A549 (cell line): ENCODE data around the gene ACAT2. TPM values are rescaled to one million over a fixed set of nuclear protein-coding genes. Genes with fewer than 3 reads are reported as not detected.

Experiments
- ATAC-seq, 2 experiments: fragments of 200-7000 bp in 1 of 2; fragments of >200 bp in 1 of 2; cut with Nextera tagmentation in 1 of 2; cut with Tn5 transposase in 1 of 2; 3 replicates each; pipeline versions ENCODE4 v1.8.0 to v1.9.1; 2018 to 2020; ENCODE audit warnings: mild to moderate bottlenecking in 1 of 2, moderate library complexity in 1 of 2
- CTCF ChIA-PET: fragments of 300-600 bp; sonication (Branson Sonifier 250); formaldehyde crosslinking; extraction: SDS; loops from one replicate; lab custom pipeline; 2021; ENCODE audit warnings: antibody characterized with exemption, inconsistent platforms; lab: Yijun Ruan, JAX
- POLR2A ChIA-PET: fragments of 350-600 bp; formaldehyde crosslinking; extraction: SDS; loops from one replicate; lab custom pipeline; 2021; ENCODE audit warnings: antibody characterized with exemption, inconsistent platforms; lab: Yijun Ruan, JAX
- DNase-seq, 2 experiments: peaks; one replicate each; pipeline versions ENCODE4 v3.0.0 to v3.0.0-alpha.2; 2011 to 2016; ENCODE audit warnings: low read depth in 1 of 2, low spot score in 1 of 2
- FAIRE-seq: peaks from 2 replicates; lab custom pipeline; 2011; peaks lifted over from hg19 to GRCh38; lab: Jason Lieb, UNC
- H3K27ac ChIP-seq, 2 experiments: fragments of >200 bp; sonication (Bioruptor Twin); formaldehyde crosslinking; 3 replicates each; pipeline ENCODE4 v1.5.1; 2016 to 2017
- H3K4me1 ChIP-seq: fragments of >200 bp; sonication (Bioruptor Twin); formaldehyde crosslinking; 3 replicates; pipeline ENCODE4 v1.6.1; 2016
- H3K4me2 ChIP-seq: fragments of >200 bp; sonication (Bioruptor Twin); formaldehyde crosslinking; 3 replicates; pipeline ENCODE4 v1.6.1; 2016
- H3K4me3 ChIP-seq: fragments of >200 bp; sonication (Bioruptor Twin); formaldehyde crosslinking; 3 replicates; pipeline ENCODE4 v1.5.1; 2016
- H3K9me3 ChIP-seq: fragments of >200 bp; sonication (Bioruptor Twin); formaldehyde crosslinking; 3 replicates; pipeline ENCODE4 v1.6.1; 2016
- ATOH8 ChIP-seq: fragments of 250-450 bp; sonication (Bioruptor Pico); IDR thresholded peaks from 2 replicates; pipeline ENCODE4 v1.5.0; 2020; ENCODE audit warnings: low read depth, mild to moderate bottlenecking, moderate library complexity
- CBX8 ChIP-seq: fragments of 200-600 bp; sonication (generic); IDR thresholded peaks from 2 replicates; pipeline ENCODE4 v1.6.1; 2016
- CEBPB ChIP-seq, 2 experiments: fragments of >200 bp in 1 of 2; sonication (Bioruptor Twin) in 1 of 2; formaldehyde crosslinking in 1 of 2; IDR thresholded peaks; 2 replicates each; pipeline ENCODE4 v1.6.1; 2012 to 2016
- CHD4 ChIP-seq: fragments of 200-600 bp; sonication (generic); IDR thresholded peaks from 2 replicates; pipeline ENCODE4 v1.6.1; 2016; ENCODE audit warnings: antibody characterized with exemption, mild to moderate bottlenecking, borderline replicate concordance
- CTCF ChIP-seq: fragments of >200 bp; sonication (Bioruptor Twin); formaldehyde crosslinking; IDR thresholded peaks from 3 replicates; pipeline ENCODE4 v1.5.1; 2016
- EHF ChIP-seq: fragments of 250-450 bp; sonication (Bioruptor Pico); IDR thresholded peaks from 2 replicates; pipeline ENCODE4 v1.5.0; 2020; ENCODE audit warnings: mild to moderate bottlenecking
- EHMT2 ChIP-seq: fragments of 200-600 bp; sonication (generic); IDR thresholded peaks from 2 replicates; pipeline ENCODE4 v1.6.1; 2016; ENCODE audit warnings: antibody characterized with exemption, low read depth, mild to moderate bottlenecking, moderate library complexity
- ESRRA ChIP-seq: fragments of 150-350 bp; IDR thresholded peaks from 2 replicates; pipeline ENCODE4 v1.6.1; 2014; ENCODE audit warnings: mild to moderate bottlenecking, low read length, borderline replicate concordance
- FOSB ChIP-seq: fragments of 250-450 bp; sonication (Bioruptor Pico); IDR thresholded peaks from 2 replicates; pipeline ENCODE4 v1.5.0; 2020; ENCODE audit warnings: mild to moderate bottlenecking, moderate library complexity
- FOSL2 ChIP-seq, 2 experiments: fragments of 450-650 bp in 1 of 2; fragments of >200 bp in 1 of 2; sonication (Bioruptor Twin) in 1 of 2; formaldehyde crosslinking; IDR thresholded peaks; 2 replicates each; pipeline versions ENCODE4 v1.5.0 to v1.6.1; 2016 to 2020; ENCODE audit warnings: mild to moderate bottlenecking in 1 of 2, moderate library complexity in 1 of 2
- HES2 ChIP-seq: fragments of >200 bp; sonication (Bioruptor Twin); formaldehyde crosslinking; IDR thresholded peaks from 2 replicates; pipeline ENCODE4 v1.6.1; 2016
- HOXA7 ChIP-seq: fragments of 250-450 bp; sonication (Bioruptor Pico); IDR thresholded peaks from 2 replicates; pipeline ENCODE4 v1.5.0; 2020; ENCODE audit warnings: mild to moderate bottlenecking, moderate library complexity
- HOXB13 ChIP-seq: fragments of 250-450 bp; sonication (Bioruptor Pico); IDR thresholded peaks from 2 replicates; pipeline ENCODE4 v1.5.0; 2020; ENCODE audit warnings: low read depth, mild to moderate bottlenecking, moderate library complexity
- HOXB5 ChIP-seq: fragments of 250-450 bp; sonication (Bioruptor Pico); IDR thresholded peaks from 2 replicates; pipeline ENCODE4 v1.5.0; 2020; ENCODE audit warnings: mild to moderate bottlenecking, moderate library complexity
- JUN ChIP-seq, 2 experiments: fragments of >200 bp; sonication (Bioruptor Twin); formaldehyde crosslinking; IDR thresholded peaks; 2 replicates in 1 of 2; 3 replicates in 1 of 2; pipeline ENCODE4 v1.6.1; 2016 to 2017
- KDM1A ChIP-seq: fragments of 200-600 bp; sonication (generic); IDR thresholded peaks from 2 replicates; pipeline ENCODE4 v1.6.1; 2016; ENCODE audit warnings: low read depth, mild to moderate bottlenecking
- MYC ChIP-seq: IDR thresholded peaks from 2 replicates; pipeline ENCODE4 v1.6.1; 2012; ENCODE audit warnings: mild to moderate bottlenecking, inconsistent platforms, low read length, improper control_type of control experiment, borderline replicate concordance
- NR3C1 ChIP-seq: fragments of >200 bp; sonication (Bioruptor Twin); formaldehyde crosslinking; IDR thresholded peaks from 3 replicates; pipeline ENCODE4 v1.6.1; 2017
- PHF8 ChIP-seq: fragments of 200-600 bp; sonication (generic); IDR thresholded peaks from 2 replicates; pipeline ENCODE4 v1.6.1; 2016; ENCODE audit warnings: low read depth, mild to moderate bottlenecking, antibody characterized with exemption, moderate library complexity, borderline replicate concordance
- POLR2AphosphoS2 ChIP-seq: conservative IDR thresholded peaks from 2 replicates; pipeline ENCODE4 v1.6.1; 2012; ENCODE audit warnings: low read length, improper control_type of control experiment, inconsistent platforms
- RAD21 ChIP-seq, 2 experiments: fragments of >200 bp in 1 of 2; sonication (Bioruptor Twin) in 1 of 2; formaldehyde crosslinking in 1 of 2; IDR thresholded peaks in 1 of 2; conservative IDR thresholded peaks in 1 of 2; 2 replicates in 1 of 2; 3 replicates in 1 of 2; pipeline ENCODE4 v1.6.1; 2012 to 2018; ENCODE audit warnings: inconsistent platforms in 1 of 2
- RNF2 ChIP-seq: fragments of 200-600 bp; sonication (generic); IDR thresholded peaks from 2 replicates; pipeline ENCODE4 v1.6.1; 2016; ENCODE audit warnings: low read depth, mild to moderate bottlenecking, antibody characterized with exemption, moderate library complexity, borderline replicate concordance
- SMC3 ChIP-seq: fragments of >200 bp; sonication (Bioruptor Twin); formaldehyde crosslinking; IDR thresholded peaks from 3 replicates; pipeline ENCODE4 v1.6.1; 2018; ENCODE audit warnings: inconsistent platforms
- SREBF2 ChIP-seq: fragments of 450-650 bp; IDR thresholded peaks from 2 replicates; pipeline ENCODE4 v1.6.1; 2014; ENCODE audit warnings: mild to moderate bottlenecking, moderate library complexity
- USF2 ChIP-seq: fragments of 450-650 bp; IDR thresholded peaks from 2 replicates; pipeline ENCODE4 v1.6.1; 2014; ENCODE audit warnings: antibody characterized with exemption
- ZC3H11A ChIP-seq: fragments of 450-650 bp; IDR thresholded peaks from 2 replicates; pipeline ENCODE4 v1.6.1; 2014; ENCODE audit warnings: antibody characterized with exemption, mild to moderate bottlenecking
- WGBS: methylation state at CpG from one replicate; pipeline ENCODE4 v1.1.6; 2017; ENCODE audit errors: missing lambda C conversion rate; 5-methylcytosine and 5-hydroxymethylcytosine counted together
- polyA plus RNA-seq, 4 experiments: library from polyadenylated mRNA; depleted of rRNA in 3 of 4; stranded (reverse); fragments of >200 nt; fragmentation: RNase III in 1 of 4; extraction: RNeasy Plus Mini Kit Qiagen cat#74134 plus additional on column Dnase treatment in 1 of 4; gene quantifications; 2 replicates in 3 of 4; 3 replicates in 1 of 4; pipeline ENCODE4 v1.2.3, GENCODE V29; 2011 to 2017

Gene ACAT2
- polyA plus RNA-seq, 2 of the 4 experiments (the other 2 are of a cell fraction): 44.7 to 45.5 TPM

- 76% methylated on average over 7 of the region's 9 CpGs for WGBS
- no peak overlapping the region for H3K4me3 ChIP-seq
- no peaks in the 10 kb centered on the region for H3K4me1 ChIP-seq
- FAIRE-seq (no peak), ATAC-seq (no peak), DNase-seq (no peak)
- no peaks in the 10 kb centered on the region for H3K9me3 ChIP-seq
- no peak for TF ChIP-seq SREBF2
- TF ChIP-seq ATOH8 (CRISPR knock-in tag): no peak
- no peak for TF ChIP-seq ESRRA
- TF ChIP-seq RNF2: no peak
- no peak for TF ChIP-seq EHMT2
- no peak for TF ChIP-seq FOSL2 (IDR thresholded peaks at IDR 0.05)
- no peak for TF ChIP-seq FOSL2 (CRISPR knock-in tag; IDR thresholded peaks at IDR 0.05)
- TF ChIP-seq EHF: no peak
- TF ChIP-seq JUN (IDR thresholded peaks at IDR 0.05): no peak
- no peak for TF ChIP-seq HES2
- no peak for TF ChIP-seq CHD4
- no peak for TF ChIP-seq SMC3
- TF ChIP-seq CEBPB (IDR thresholded peaks at IDR 0.05): no peak
- TF ChIP-seq ZC3H11A: no peak
- no peak for TF ChIP-seq POLR2AphosphoS2
- TF ChIP-seq KDM1A: no peak
- no peak for TF ChIP-seq MYC
- no peak for TF ChIP-seq CBX8
- TF ChIP-seq HOXB13 (CRISPR knock-in tag): no peak
- TF ChIP-seq CTCF: no peak
- no peak overlapping the region for H3K27ac ChIP-seq
- H3K4me2 ChIP-seq: no peak overlapping the region
- ChIA-PET CTCF (interaction anchor here (1.6 kb wide), 1 partner anchor 15 kb away, joined by 4 read pairs; the partner anchor contains the start of gene MRPL18), POLR2A (interaction anchor here (1.2 kb wide), 1 partner anchor 16 kb away, joined by 3 read pairs; the partner anchor contains the start of gene MRPL18)
Measured at GRCh38 chr6:159806021-159806458, 44.2 kb downstream of the ACAT2 start.

- Histone ChIP-seq H3K4me1 (no peaks in the 10 kb centered on the region), H3K4me2 (no peak overlapping the region), H3K27ac (no peak overlapping the region), H3K4me3 (no peak overlapping the region), H3K9me3 (no peaks in the 10 kb centered on the region)
- ChIA-PET POLR2A (no interaction called here), CTCF (interaction anchor here (1.6 kb wide), 1 partner anchor 17 kb away, joined by 4 read pairs; the partner anchor contains the start of gene MRPL18)
- 95% methylated on average over 5 of the region's 5 CpGs for WGBS
- DNase-seq (no peak), FAIRE-seq (no peak), ATAC-seq (no peak)
- TF ChIP-seq USF2 (no peak), NR3C1 (no peak), HOXB5 (CRISPR knock-in tag) (no peak), HOXA7 (CRISPR knock-in tag) (no peak), HES2 (no peak), RAD21 (conservative IDR thresholded peaks at IDR 0.05 in 1 of 2, IDR thresholded peaks at IDR 0.05 in 1 of 2) (no peak), FOSB (CRISPR knock-in tag) (no peak), PHF8 (no peak), ESRRA (no peak)
Measured at GRCh38 chr6:159807150-159807858, 45.5 kb downstream of the ACAT2 start.
